ENCODE results near the gene N4BP2L2. TPM values are rescaled to one million over a fixed set of nuclear protein-coding genes. Genes with fewer than 3 reads are reported as not detected.

N4BP2L2 gene
- total and polyA plus RNA-seq, 9 of the 15 experiments (the other 6 are each of a cell fraction or from before 2014, with no cell fraction given): 33.9 to 76.4 (median 48.7) TPM

DNA sequence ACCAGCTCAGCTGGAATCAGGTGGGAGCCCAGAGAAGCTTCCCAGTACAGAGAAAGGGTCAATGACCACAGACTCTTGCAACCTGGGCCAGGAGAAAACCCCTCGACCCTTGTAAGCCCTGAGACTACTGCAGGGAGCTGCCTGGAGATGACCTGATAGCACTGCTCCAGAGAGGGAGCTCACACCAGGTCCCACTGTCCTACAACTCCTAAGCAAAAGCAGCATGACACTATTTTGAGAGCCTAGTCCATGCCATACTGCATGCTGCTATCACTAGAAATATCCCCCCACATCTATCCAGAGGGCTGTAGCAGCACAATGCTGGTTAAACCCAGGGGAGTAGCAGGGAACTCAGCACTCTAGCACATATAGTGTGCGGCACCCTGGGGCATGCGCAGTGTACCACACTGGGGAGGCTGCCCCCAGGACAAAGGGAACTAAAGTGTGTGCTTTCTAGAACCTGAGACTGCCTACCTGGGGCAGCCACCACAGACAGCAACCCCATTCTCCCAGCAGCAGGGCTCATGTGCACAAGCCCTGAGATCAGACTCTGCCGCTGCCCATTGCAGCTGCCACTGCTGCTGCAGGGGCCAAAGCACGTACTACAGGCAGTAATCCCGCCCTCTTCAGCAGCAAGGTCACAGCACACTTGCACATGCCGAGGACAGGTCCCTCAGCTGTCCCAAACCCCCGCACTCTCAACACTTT is 83.6 kb downstream of the N4BP2L2 start (continued):
- TF ChIP-seq, protein P1, sequence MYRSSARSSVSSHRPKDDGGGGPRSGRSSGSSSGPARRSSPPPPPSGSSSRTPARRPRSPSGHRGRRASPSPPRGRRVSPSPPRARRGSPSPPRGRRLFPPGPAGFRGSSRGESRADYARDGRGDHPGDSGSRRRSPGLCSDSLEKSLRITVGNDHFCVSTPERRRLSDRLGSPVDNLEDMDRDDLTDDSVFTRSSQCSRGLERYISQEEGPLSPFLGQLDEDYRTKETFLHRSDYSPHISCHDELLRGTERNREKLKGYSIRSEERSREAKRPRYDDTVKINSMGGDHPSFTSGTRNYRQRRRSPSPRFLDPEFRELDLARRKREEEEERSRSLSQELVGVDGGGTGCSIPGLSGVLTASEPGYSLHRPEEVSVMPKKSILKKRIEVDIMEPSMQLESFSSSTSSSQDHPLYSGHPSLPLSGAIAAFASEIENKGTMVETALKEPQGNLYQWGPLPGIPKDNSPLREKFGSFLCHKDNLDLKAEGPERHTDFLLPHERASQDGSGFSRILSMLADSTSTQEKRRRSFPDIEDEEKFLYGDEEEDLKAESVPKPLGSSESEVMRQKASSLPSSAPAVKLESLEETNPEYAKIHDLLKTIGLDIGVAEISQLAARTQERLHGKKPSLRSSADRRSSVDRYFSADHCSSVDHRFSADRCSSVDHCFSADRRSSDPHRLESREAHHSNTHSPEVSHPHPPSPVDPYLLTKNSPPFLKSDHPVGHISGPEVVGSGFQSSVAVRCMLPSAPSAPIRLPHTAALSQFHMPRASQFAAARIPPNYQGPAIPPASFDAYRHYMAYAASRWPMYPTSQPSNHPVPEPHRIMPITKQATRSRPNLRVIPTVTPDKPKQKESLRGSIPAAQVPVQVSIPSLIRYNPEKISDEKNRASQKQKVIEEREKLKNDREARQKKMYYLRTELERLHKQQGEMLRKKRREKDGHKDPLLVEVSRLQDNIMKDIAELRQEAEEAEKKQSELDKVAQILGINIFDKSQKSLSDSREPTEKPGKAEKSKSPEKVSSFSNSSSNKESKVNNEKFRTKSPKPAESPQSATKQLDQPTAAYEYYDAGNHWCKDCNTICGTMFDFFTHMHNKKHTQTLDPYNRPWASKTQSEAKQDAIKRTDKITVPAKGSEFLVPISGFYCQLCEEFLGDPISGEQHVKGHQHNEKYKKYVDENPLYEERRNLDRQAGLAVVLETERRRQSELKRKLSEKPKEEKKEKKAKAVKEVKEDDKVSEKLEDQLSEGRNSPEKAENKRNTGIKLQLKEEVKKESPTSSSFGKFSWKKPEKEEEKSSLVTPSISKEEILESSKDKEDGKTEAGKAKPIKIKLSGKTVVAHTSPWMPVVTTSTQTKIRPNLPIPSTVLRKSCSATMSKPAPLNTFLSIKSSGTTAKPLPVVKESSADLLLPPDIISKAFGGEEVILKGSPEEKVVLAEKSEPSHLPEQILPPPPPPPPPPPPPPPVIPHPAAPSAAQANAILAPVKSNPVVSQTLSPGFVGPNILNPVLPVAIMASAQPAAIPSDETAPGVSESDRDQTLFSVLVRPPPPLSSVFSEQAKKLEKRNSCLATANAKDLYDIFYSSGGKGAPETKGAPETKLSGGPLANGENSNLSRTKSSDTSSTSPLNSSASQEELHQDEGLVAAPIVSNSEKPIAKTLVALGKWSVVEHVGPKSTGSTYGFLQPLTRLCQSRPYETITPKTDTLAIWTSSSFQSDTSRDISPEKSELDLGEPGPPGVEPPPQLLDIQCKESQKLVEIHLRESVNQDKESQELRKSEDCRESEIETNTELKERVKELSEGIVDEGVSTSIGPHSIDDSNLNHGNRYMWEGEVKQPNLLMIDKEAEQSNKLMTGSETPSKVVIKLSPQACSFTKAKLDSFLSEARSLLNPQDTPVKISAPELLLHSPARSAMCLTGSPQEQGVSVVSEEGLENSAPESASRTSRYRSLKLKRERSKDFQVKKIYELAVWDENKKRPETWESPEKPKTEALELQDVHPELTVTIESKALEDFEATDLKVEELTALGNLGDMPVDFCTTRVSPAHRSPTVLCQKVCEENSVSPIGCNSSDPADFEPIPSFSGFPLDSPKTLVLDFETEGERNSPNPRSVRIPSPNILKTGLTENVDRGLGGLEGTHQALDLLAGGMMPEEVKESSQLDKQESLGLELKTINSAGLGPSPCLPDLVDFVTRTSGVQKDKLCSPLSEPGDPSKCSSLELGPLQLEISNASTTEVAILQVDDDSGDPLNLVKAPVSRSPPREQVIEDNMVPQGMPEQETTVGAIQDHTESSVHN (IDR thresholded peaks at IDR 0.05; ENCODE audit: borderline replicate concordance in 1 of 2, low read depth in 1 of 2): no peak
- no peak for TF ChIP-seq POLR2G (IDR thresholded peaks at IDR 0.05; ENCODE audit: low read depth, low read length)
- no peak for TF ChIP-seq RAD21 (CRISPR knock-in tag; conservative IDR thresholded peaks at IDR 0.05 in 1 of 2, IDR thresholded peaks at IDR 0.05 in 1 of 2)
